ENCODE results near the gene VSTM1. TPM values are rescaled to one million over a fixed set of nuclear protein-coding genes. Genes with fewer than 3 reads are reported as not detected.

Gene VSTM1
- total and polyA plus RNA-seq, 8 donors, result 0.20 to 12.1 (median 0.31) TPM; not detected in 2

GRCh38 chr19:54021932-54022331 lies 41.8 kb downstream of the VSTM1 start:
- DNase-seq, result no peak
- Histone ChIP-seq H3K4me3 (no peak overlapping the region), H3K27me3 (peaks cover 0 to 34% of the 10 kb centered on the region in 2 donors), H3K27ac (no peak overlapping the region), H3K36me3 (no peaks in the 10 kb centered on the region), H3K4me1 (peaks cover 0 to 56% of the 10 kb centered on the region in 2 donors), H3K9me3 (no peaks in the 10 kb centered on the region)
- intact Hi-C loops (cut with DNase I), result loop anchor here in 1 of 2 donors (10.0 kb wide), 2 partner anchors 117 to 217 kb away; partner anchors contain the start of gene CACNG7
- no peak for ATAC-seq
- TF ChIP-seq, protein P1, sequence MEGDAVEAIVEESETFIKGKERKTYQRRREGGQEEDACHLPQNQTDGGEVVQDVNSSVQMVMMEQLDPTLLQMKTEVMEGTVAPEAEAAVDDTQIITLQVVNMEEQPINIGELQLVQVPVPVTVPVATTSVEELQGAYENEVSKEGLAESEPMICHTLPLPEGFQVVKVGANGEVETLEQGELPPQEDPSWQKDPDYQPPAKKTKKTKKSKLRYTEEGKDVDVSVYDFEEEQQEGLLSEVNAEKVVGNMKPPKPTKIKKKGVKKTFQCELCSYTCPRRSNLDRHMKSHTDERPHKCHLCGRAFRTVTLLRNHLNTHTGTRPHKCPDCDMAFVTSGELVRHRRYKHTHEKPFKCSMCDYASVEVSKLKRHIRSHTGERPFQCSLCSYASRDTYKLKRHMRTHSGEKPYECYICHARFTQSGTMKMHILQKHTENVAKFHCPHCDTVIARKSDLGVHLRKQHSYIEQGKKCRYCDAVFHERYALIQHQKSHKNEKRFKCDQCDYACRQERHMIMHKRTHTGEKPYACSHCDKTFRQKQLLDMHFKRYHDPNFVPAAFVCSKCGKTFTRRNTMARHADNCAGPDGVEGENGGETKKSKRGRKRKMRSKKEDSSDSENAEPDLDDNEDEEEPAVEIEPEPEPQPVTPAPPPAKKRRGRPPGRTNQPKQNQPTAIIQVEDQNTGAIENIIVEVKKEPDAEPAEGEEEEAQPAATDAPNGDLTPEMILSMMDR (IDR thresholded peaks at IDR 0.05), result no peak

GRCh38 chr19:54021363-54021762 lies 42.3 kb downstream of the VSTM1 start:
- intact Hi-C loops (cut with DNase I), result loop anchor here in 1 of 2 donors (10.0 kb wide), 2 partner anchors 117 to 217 kb away; partner anchors contain the start of gene CACNG7

DNA sequence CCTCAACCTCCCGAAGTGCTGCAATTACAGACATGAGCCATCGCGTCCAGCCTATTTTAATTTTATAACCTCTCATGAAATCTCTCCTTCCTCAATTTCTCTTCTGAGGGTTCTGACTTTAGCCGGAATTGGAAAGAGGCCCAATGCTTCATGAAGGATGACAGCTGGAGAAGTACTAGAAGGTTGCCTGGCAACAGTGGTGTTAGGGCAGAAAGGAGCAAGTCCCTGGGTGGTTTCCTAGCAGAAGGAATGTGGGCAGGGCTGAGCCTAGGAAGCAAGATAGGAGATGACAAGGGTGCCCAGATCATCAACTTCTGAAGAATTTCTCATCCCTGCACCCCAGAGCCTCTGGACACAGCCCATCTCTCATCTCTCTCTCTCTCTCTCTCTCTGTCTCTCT lies 46.4 kb downstream of the VSTM1 start:
- Histone ChIP-seq H3K9me3 (no peaks in the 10 kb centered on the region), H3K27ac (no peak overlapping the region), H3K4me1 (peaks cover 0 to 33% of the 10 kb centered on the region in 2 donors), H3K4me3 (no peak overlapping the region), H3K36me3 (no peaks in the 10 kb centered on the region), H3K27me3 (peaks cover 0 to 47% of the 10 kb centered on the region in 2 donors)
- intact Hi-C loops (cut with DNase I), result no loop called here
- TF ChIP-seq, protein P1 (IDR thresholded peaks at IDR 0.05), result no peak
- DNase-seq (no peak), ATAC-seq (no peak)

More at GRCh38 chr19:54021363-54021762, 42.3 kb downstream of the VSTM1 start:
- no peak for DNase-seq
- ATAC-seq, result no peak
- peaks cover 0 to 56% of the 10 kb centered on the region in 2 donors for H3K4me1 ChIP-seq
- H3K27me3 ChIP-seq, result peaks cover 0 to 34% of the 10 kb centered on the region in 2 donors
- no peak overlapping the region for H3K4me3 ChIP-seq
- H3K9me3 ChIP-seq, result no peaks in the 10 kb centered on the region
- TF ChIP-seq, protein P1 (IDR thresholded peaks at IDR 0.05), result no peak
- H3K27ac ChIP-seq, result no peak overlapping the region
- H3K36me3 ChIP-seq, result no peaks in the 10 kb centered on the region

DNA sequence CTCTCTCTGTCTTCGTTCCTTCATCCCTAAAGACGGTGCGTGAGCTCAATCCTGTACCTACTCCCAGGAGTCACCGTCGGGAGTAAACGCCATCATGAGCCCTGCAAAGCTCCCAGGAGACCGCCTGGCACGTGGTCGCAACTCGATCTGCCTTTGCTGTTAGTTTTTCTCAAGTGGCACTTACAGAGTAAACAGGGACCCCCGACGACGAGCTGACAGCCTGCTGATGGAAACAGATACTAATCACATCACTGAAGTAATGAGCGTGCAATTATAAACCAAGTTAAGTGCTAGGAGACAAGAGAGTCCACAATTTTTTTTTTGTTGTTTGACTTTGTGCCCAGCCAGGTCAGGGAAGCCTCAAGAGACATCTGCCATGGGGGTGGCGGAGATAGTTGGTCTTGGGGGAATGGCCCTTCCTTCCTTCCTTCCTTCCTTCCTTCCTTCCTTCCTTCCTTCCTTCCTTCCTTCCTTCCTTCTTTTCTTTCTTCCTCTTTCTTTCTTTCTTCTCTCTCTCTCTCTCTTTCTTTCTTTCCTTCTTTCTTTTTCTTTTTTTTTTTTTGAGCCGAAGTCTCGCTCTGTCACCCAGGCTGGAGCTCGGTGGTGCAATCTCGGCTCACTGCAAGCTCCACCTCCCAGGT lies 48.7 kb downstream of the VSTM1 start:
- peaks cover 5 to 67% of the 10 kb centered on the region in 2 donors for H3K27me3 ChIP-seq

GRCh38 chr19:54013866-54014265 lies 49.8 kb downstream of the VSTM1 start:
- TF ChIP-seq, protein P1 (IDR thresholded peaks at IDR 0.05), result no peak
- Histone ChIP-seq H3K4me3 (no peak overlapping the region), H3K9me3 (no peaks in the 10 kb centered on the region), H3K27me3 (peaks cover 5 to 79% of the 10 kb centered on the region in 2 donors), H3K36me3 (no peaks in the 10 kb centered on the region), H3K27ac (no peak overlapping the region), H3K4me1 (peaks cover 0 to 7% of the 10 kb centered on the region in 2 donors)
- intact Hi-C loops (cut with DNase I), result no loop called here
- ATAC-seq (no peak), DNase-seq (no peak)

More for the DNA sequence above, 48.7 kb downstream of the VSTM1 start:
- DNase-seq (no peak), ATAC-seq (no peak)
- no peaks in the 10 kb centered on the region for H3K9me3 ChIP-seq
- no peak overlapping the region for H3K4me3 ChIP-seq
- no peak overlapping the region for H3K27ac ChIP-seq
- H3K4me1 ChIP-seq, result peaks cover 0 to 19% of the 10 kb centered on the region in 2 donors
- H3K36me3 ChIP-seq, result no peaks in the 10 kb centered on the region
- TF ChIP-seq, protein P1 (IDR thresholded peaks at IDR 0.05), result no peak
- intact Hi-C loops (cut with DNase I), result no loop called here

Measured in left lung (tissue), 10 donors.